Measurements from ENCODE around the gene NF2.

NF2 gene

DNA sequence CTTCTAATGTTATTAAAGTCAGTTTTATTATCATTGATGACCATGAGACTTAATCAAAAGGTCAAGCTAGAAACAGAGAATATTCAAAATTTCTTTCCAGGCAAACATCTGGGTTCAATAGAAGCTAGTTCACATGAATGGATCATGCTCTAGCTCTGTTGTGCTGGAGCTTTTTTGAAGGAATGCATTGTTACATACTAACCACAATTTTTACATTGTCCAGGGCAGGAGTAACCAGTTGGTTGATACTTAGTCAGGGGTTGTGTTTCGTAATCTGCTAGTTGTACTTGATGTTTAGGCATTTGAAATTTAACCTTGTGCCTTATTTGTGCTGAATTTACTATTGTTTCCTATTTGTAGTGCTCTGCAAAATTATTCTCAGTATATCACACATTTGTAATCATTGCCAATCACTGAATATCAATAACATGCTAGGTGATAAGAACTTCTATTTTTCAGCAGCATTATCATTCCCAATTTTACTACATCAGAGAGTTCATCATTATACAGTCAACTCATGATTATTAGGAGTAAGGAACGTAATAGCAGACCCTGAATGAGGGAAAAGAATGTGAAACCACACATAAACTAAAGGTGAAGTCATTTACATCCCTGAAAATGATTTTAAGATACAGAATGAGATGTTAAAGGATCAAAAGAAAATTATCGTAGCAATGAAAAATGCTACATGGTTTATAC, 23.2 kb downstream of the NF2 start:
- ATAC-seq, result peak; percentile 74

GRCh38 chr22:29627196-29627535, 23.7 kb downstream of the NF2 start:
- TF ChIP-seq ZC3H10 (CRISPR knock-in tag; IDR thresholded peaks at IDR 0.05) (no peak), RARB (CRISPR knock-in tag; IDR thresholded peaks at IDR 0.05) (no peak), ZNF565 (CRISPR knock-in tag; conservative IDR thresholded peaks at IDR 0.05; ENCODE audit: low read depth) (no peak), OSR1 (CRISPR knock-in tag; IDR thresholded peaks at IDR 0.05) (no peak), TOX (CRISPR knock-in tag; IDR thresholded peaks at IDR 0.05; ENCODE audit: borderline replicate concordance) (no peak), CREB5 (CRISPR knock-in tag; IDR thresholded peaks at IDR 0.05; ENCODE audit: low read depth) (no peak), ZFP3 (CRISPR knock-in tag; IDR thresholded peaks at IDR 0.05) (no peak), ISL1 (CRISPR knock-in tag; IDR thresholded peaks at IDR 0.05) (no peak), ARNTL (CRISPR knock-in tag; IDR thresholded peaks at IDR 0.05; ENCODE audit: borderline replicate concordance, low read depth) (no peak)
- no peak for ATAC-seq

More for the DNA sequence above, 23.2 kb downstream of the NF2 start:
- TF ChIP-seq ISL1 (CRISPR knock-in tag; IDR thresholded peaks at IDR 0.05), result peak; percentile 5; the same call in 1 of the 2 replicates
- TF ChIP-seq TOX (CRISPR knock-in tag; IDR thresholded peaks at IDR 0.05; ENCODE audit: borderline replicate concordance), result no peak

- no peak for ATAC-seq
- TF ChIP-seq ISL1 (CRISPR knock-in tag; IDR thresholded peaks at IDR 0.05), result no peak
These were observed 25.8 kb downstream of the NF2 start for GRCh38 chr22:29628996-29629902.

- TF ChIP-seq ZC3H10 (CRISPR knock-in tag; IDR thresholded peaks at IDR 0.05), result no peak
- TF ChIP-seq ZFP30 (CRISPR knock-in tag; IDR thresholded peaks at IDR 0.05), result no peak
- no peak for TF ChIP-seq POU6F1 (CRISPR knock-in tag; IDR thresholded peaks at IDR 0.05; ENCODE audit: borderline replicate concordance, low read depth)
- no peak for TF ChIP-seq OSR1 (CRISPR knock-in tag; IDR thresholded peaks at IDR 0.05)
- no peak for TF ChIP-seq SNAI2 (CRISPR knock-in tag; IDR thresholded peaks at IDR 0.05)
- TF ChIP-seq ZFP3 (CRISPR knock-in tag; IDR thresholded peaks at IDR 0.05), result no peak
- TF ChIP-seq ZNF565 (CRISPR knock-in tag; conservative IDR thresholded peaks at IDR 0.05; ENCODE audit: low read depth), result no peak
- ATAC-seq, result no peak
These were observed 26.6 kb downstream of the NF2 start for GRCh38 chr22:29629903-29630516.

- no peak for ATAC-seq
- TF ChIP-seq ZFP3 (CRISPR knock-in tag; IDR thresholded peaks at IDR 0.05) (no peak), PATZ1 (CRISPR knock-in tag; IDR thresholded peaks at IDR 0.05; ENCODE audit: borderline replicate concordance) (no peak), RARB (CRISPR knock-in tag; IDR thresholded peaks at IDR 0.05) (no peak), ZNF565 (CRISPR knock-in tag; conservative IDR thresholded peaks at IDR 0.05; ENCODE audit: low read depth) (no peak), OSR1 (CRISPR knock-in tag; IDR thresholded peaks at IDR 0.05) (no peak), TOX (CRISPR knock-in tag; IDR thresholded peaks at IDR 0.05; ENCODE audit: borderline replicate concordance) (no peak), GLIS3 (CRISPR knock-in tag; IDR thresholded peaks at IDR 0.05) (no peak), BACH2 (CRISPR knock-in tag; IDR thresholded peaks at IDR 0.05; ENCODE audit: borderline replicate concordance) (no peak), CSDC2 (CRISPR knock-in tag; IDR thresholded peaks at IDR 0.05) (no peak), TSHZ2 (CRISPR knock-in tag; IDR thresholded peaks at IDR 0.05) (no peak), CSRNP3 (CRISPR knock-in tag; IDR thresholded peaks at IDR 0.05) (no peak), SNAI2 (CRISPR knock-in tag; IDR thresholded peaks at IDR 0.05) (no peak), ARNTL (CRISPR knock-in tag; IDR thresholded peaks at IDR 0.05; ENCODE audit: borderline replicate concordance, low read depth) (no peak), TCF4 (CRISPR knock-in tag; IDR thresholded peaks at IDR 0.05; ENCODE audit: borderline replicate concordance) (no peak), POU6F1 (CRISPR knock-in tag; IDR thresholded peaks at IDR 0.05; ENCODE audit: borderline replicate concordance, low read depth) (no peak), ZC3H10 (CRISPR knock-in tag; IDR thresholded peaks at IDR 0.05) (no peak)
These were observed 27.6 kb downstream of the NF2 start for GRCh38 chr22:29630987-29631386.

Data from SK-N-SH treated with all-trans-retinoic acid at 6 μM for 48 hours (cell line).